Neural cell (in vitro differentiated cells): ENCODE data around the gene PPFIBP1.

Source experiments
- CTCF ChIP-seq: fragments of 450-650 bp; IDR thresholded peaks from 2 replicates; pipeline ENCODE4 v1.5.1; 2014; ENCODE audit warnings: antibody characterized with exemption, mild to moderate bottlenecking, moderate library complexity; ENCODE audit not compliant: poor library complexity, severe bottlenecking
- TAF1 ChIP-seq: IDR thresholded peaks from 2 replicates; pipeline ENCODE4 v1.6.1; 2012; ENCODE audit warnings: low read depth

- no peak for TF ChIP-seq CTCF
- TF ChIP-seq TAF1: no peak
Observed at GRCh38 chr12:27618836-27619235, 94.8 kb downstream of the PPFIBP1 start.
